GM10266 (cell line): ENCODE data around the gene IGSF3.

Experiments
- DNase-seq: peaks from one replicate; pipeline ENCODE4 v3.0.0; 2012; ENCODE audit errors: extremely low spot score
- TF ChIP-seq, protein P1 (sequence below): IDR thresholded peaks from 2 replicates; pipeline ENCODE4 v1.5.1; 2012; ENCODE audit warnings: mild to moderate bottlenecking, low read depth; ENCODE audit not compliant: control insufficient read depth, insufficient read depth; ENCODE audit errors: missing control alignments

IGSF3 gene

DNA sequence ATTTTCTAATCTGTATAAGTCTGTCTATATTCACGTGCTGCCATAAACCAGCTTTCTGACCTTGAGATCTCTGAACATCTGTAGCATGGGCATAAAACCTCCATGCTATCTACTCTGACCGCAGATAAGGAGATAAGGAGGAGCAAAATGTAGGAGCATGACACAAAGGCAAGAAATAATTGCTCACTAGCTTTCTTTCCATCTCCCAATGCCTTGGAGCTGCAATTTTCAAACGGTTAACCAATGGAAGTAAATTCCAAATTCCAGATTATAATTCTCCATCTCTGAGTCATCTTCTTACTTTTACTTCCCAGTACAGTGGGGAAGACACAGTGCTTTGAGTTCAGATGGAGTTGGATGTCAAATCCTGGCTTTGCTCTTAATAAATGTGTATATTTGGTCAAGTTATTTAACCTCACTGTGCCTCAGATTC, 138.3 kb downstream of the IGSF3 start:
- DNase-seq, result no peak
- TF ChIP-seq, protein P1, sequence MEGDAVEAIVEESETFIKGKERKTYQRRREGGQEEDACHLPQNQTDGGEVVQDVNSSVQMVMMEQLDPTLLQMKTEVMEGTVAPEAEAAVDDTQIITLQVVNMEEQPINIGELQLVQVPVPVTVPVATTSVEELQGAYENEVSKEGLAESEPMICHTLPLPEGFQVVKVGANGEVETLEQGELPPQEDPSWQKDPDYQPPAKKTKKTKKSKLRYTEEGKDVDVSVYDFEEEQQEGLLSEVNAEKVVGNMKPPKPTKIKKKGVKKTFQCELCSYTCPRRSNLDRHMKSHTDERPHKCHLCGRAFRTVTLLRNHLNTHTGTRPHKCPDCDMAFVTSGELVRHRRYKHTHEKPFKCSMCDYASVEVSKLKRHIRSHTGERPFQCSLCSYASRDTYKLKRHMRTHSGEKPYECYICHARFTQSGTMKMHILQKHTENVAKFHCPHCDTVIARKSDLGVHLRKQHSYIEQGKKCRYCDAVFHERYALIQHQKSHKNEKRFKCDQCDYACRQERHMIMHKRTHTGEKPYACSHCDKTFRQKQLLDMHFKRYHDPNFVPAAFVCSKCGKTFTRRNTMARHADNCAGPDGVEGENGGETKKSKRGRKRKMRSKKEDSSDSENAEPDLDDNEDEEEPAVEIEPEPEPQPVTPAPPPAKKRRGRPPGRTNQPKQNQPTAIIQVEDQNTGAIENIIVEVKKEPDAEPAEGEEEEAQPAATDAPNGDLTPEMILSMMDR, result no peak

DNA sequence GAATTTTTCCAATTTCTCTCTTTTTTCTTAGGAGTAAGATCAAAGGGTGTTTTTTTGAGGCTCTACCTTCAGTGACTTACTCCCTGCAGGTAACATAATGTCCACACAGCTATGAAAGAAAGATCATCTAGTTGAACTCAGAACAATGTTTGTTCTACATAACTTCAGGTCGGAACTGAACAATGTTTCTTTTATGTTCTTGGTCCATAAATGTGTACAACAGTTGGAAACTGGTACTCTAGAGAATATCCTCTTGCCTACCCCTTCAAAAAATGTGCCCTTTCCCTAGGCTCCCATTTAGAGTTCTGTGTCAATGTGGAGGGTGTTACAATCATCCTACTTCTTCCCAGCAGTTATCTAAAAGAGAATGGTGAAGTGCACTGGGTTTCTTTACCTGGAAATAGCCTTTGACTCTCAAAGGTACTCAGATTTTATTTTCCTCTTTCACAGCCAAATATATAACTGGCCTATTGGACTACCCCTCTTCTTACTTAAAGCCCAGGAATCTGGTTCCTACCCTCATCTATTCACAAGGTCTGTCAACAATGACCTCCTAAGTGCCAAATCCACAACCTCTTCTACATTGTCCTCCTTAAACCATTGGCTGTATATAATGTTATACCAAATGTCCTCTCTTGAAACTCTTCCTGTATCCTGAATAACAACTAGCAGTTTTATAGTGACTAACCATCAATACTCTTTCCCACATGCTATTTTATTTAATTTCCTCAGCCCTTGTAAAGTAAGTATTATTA, 139.0 kb downstream of the IGSF3 start:
- TF ChIP-seq, protein P1, result no peak
- no peak for DNase-seq

DNA sequence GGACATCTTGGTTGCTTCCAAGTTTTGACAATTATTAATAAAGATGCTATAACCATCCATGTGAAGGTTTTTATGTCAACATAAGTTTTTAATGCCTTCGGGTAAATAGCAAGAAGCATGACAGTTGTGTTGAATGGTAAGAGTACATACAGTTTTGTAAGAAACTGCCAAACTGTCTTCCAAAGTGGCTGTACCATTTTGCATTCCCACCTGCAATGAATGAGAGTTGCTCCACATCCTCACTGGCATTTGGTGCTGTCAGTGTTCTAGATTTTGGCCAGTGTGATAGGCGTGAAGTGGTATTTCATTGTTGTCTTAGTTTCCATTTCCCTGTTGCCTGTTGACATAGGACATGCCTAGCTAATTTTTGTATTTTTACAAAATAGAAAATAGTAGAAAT, 142.1 kb downstream of the IGSF3 start:
- DNase-seq, result no peak
- TF ChIP-seq, protein P1, result no peak
